HG03378 (cell line): Measurements from ENCODE around the gene OTC.

Experiments
- ATAC-seq: cut with Tn5 transposase; IDR thresholded peaks from one replicate; pipeline ENCODE4 v1.9.1; 2021; ENCODE audit warnings: mild to moderate bottlenecking, moderate library complexity; ENCODE audit not compliant: unreplicated experiment

The OTC gene

DNA sequence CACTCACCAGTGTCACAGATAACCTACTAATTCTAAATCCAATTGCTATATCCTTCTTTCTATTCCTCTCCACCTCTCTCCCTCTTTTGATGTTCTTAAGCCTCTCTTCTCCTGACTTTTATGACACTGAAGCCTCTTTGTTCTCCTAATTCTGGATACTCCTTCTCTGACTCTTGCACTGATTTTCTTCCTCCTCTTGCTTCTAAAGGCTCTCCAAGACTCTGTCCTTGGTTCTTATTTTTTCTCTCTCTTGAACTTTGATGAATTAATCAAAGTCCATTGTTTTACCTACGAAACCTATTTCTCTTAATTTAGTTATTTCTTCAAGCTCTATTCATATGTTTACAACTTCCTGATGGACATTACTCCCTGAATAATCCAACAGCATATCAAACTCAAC lies 113.3 kb downstream of the OTC start:
- no peak for ATAC-seq

DNA sequence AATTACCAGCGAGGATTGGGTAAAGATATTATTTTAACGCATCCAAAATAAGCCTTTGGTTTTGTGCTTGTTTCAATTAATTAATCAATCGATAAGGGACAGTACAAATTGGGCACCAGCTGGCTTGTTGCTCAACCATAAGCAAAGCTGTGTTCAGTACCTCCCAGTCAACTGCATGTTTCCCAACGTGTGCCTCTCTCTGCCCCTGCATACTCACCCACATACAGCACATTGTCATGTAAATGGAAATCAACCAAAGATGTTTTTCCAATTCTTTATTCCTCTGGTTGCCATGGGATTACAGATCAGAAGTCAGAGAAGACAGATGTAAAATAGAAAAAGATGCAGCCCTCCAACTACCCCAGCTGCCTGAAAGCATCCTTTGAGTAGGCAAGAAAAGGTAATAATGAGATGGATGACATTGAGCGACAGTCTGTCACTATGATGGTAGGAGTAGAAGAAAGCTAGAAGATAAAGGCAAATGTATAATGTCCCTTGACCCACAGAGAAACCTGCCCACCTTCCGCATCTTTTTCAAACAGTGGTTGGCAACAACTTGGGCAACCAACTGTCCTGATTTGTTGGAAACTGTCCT lies 116.3 kb downstream of the OTC start:
- ATAC-seq: no peak
